Thyroid gland (tissue), 4 donors: ENCODE data around the gene ZNF655.

Experiments used
- CTCF ChIP-seq, 6 experiments: fragments of 200-600 bp in 3 of 6; fragments of 450-650 bp in 3 of 6; sonication (generic) in 3 of 6; IDR thresholded peaks; one replicate each; pipeline ENCODE4 v1.5.1; 2016 to 2019; ENCODE audit warnings: antibody characterized with exemption in 6 of 6, mild to moderate bottlenecking in 2 of 6, inconsistent platforms in 1 of 6, moderate library complexity in 1 of 6
- POLR2A ChIP-seq, 2 donors: fragments of 450-650 bp; IDR thresholded peaks; one replicate each; pipeline ENCODE4 v1.6.1; 2017; ENCODE audit warnings: antibody characterized with exemption in 2 of 2, mild to moderate bottlenecking in 2 of 2, moderate library complexity in 1 of 2

GRCh38 chr7:99525713-99526440 lies 32.6 kb upstream of the ZNF655 start:
- TF ChIP-seq POLR2A (IDR thresholded peaks at IDR 0.05) (no peak), CTCF (IDR thresholded peaks at IDR 0.05) (no peak)
